Activated T-cell treated with anti-CD3 and anti-CD28 coated beads, Interleukin-2, amount 50 U/mL, for 1 hour (primary cell): ENCODE data around the gene DYNC1I1.

ENCODE experiments used
- DNase-seq: peaks from one replicate; pipeline ENCODE4 v3.0.0-alpha.2; 2020

DYNC1I1 gene

DNA sequence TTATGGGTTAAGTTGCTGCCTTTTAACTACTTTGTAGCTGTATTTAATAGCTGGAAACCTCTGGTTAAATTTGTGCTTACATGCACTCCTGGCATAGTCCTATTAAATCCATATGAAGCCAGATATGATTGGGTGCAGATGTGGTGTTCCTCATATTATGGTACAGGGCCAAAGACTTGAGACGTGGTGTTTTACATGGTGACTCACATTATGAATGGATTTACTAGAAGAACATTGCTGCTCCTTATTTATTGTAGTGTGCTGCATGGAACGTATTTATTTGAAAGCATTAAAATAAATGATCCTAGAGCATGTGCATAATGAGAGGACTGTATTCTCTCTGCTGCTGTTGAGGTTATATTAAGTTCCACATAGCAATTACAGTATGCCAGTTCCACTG, 325.5 kb downstream of the DYNC1I1 start:
- no peak for DNase-seq

DNA sequence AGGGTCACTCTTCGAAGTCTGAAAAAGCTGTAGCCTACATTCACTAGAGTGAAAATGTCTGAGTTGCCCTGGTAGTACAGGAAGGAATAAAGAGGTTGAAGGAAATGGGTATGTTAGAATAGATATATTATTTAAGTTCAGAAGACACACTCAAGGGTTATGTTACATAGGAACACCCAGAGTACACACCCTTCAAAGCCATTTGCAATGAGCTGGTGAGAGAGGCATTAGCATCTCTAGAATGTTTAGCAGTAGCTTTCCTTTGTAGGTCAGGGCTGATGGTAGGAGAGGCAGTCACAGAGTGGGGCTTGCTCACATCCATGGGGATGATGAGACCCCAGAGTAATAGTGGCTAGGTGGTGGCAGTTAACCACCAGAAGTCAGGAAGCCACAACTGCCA, 328.4 kb downstream of the DYNC1I1 start:
- DNase-seq: no peak

DNA sequence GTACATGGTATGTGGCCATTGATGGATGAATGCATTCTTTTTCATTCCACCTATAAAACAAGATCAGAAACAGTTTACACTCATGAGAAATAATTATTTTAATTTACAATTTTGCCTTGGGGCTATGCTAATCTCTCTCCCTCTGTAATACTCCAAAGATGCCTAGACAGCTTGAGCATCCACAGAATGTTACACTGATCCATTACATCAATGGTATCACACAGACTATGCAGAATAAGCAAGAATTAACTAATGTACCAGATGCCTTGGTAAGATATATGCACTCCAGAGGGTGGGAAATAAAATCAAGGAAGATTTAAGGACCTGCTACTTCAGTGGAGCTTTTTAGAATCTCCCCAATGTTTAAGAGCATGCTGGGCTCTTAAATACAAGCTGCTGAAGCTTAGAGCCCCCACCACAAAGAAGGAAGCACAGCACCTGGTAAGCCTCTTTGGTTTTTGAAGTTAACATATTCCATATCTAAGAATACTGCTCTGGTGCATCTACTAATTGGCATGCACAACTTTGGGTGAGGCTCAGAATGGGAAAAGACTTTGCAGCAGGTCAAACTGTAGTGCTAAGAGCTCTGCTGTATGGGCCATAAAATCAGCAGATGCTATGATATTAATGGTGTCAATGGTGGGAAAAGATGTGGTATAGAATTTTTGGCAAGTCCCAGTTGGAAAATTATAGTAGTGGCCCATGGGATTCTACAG, 329.9 kb downstream of the DYNC1I1 start:
- DNase-seq: no peak

DNA sequence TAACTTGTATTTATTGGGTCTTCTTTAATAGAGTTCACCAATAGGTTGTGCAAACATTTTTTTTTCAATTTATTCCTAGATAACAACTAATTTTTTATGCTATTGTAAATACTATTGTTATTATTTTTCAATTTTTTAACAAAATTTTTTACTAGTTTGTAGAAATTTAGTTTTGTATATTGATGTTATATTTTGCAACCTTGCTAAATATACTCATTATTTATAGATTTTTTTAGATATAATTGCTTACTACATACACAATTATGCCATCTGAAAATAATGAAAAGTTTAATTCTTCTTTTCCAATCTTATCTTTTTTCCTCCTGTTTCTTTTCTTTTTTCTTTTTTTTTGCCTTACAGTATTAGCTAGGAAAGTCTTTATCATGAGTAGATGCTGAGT, 332.6 kb downstream of the DYNC1I1 start:
- no peak for DNase-seq

DNA sequence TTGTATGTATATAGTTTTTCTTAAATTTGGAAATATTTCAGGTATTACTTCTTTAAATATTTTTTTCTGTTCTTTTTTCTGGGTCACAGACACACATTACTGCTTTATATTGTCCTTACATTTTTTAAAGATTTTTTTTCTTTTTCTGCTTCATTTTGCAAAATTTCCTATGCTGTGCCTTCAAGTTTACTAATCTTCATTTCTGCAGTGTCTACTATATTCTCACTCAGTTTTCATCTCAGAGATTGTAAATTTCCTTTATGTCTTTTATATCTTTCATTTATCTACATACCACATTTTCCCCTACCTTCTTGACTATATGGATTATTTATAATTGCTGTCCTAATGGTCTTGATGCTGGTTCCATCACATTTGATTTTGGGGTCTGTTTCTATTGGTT, 339.1 kb downstream of the DYNC1I1 start:
- no peak for DNase-seq

DNA sequence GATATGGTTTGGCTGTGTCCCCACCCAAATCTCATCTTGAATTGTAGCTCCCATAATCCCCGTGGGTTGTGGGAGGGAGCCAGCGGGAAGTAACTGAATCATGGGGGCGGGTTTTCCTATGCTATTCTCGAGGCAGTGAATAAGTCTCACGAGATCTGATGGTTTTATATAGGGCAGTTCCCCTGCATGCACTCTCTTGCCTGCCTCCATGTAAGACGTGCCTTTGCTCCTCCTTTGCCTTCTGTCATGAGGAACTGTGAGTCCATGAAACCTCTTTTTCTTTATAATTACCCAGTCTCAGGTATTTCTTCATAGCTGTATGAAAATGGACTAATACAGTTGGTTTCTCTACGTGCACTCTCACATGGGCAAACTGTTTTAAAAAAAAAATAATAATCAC, 341.8 kb downstream of the DYNC1I1 start:
- no peak for DNase-seq

DNA sequence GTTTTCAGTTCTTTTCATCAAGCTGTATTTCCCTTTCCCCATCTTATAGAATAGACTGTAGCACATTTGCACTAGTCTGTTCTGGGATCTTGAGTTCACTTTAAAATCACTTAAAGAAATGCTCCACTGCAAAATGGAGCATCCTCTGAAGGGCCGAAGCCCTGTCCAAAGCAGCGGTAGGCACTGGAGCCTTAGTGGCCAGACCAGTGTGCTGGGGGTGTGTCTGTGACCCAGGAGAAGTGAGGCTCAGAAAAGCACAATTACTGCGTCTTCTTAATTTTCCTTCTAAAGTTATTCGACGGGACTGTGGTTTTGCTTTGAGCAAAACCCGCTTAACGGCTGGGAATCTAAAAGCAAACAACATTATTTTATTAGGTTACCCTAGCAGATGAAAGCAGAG, 343.8 kb downstream of the DYNC1I1 start:
- DNase-seq: no peak

DNA sequence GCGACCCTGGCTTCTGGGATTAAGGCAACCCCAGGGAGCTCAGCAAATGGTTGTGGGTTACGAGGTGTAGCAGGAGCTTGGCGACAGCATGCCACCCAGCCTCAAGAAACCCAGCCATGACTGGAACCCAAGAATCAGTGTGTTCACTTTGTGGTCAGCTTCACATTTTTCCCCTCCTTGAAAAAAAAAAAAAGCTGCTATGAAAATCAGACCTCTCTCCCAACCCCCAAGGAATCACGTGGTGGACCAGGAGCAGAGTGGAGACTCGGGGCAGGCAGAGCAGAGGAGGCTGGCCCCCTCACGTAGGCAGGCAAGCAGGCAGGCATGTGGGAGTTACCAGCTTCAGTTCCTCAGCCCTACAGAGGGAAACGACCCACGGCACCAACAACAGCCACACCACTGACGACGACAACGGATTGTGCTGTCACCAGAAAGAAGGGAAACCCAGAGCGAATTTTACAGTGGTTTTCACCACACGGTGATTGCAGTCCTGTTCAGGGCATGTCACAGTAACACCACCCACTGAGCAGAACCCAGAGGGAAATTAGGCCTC, 346.2 kb downstream of the DYNC1I1 start:
- no peak for DNase-seq

DNA sequence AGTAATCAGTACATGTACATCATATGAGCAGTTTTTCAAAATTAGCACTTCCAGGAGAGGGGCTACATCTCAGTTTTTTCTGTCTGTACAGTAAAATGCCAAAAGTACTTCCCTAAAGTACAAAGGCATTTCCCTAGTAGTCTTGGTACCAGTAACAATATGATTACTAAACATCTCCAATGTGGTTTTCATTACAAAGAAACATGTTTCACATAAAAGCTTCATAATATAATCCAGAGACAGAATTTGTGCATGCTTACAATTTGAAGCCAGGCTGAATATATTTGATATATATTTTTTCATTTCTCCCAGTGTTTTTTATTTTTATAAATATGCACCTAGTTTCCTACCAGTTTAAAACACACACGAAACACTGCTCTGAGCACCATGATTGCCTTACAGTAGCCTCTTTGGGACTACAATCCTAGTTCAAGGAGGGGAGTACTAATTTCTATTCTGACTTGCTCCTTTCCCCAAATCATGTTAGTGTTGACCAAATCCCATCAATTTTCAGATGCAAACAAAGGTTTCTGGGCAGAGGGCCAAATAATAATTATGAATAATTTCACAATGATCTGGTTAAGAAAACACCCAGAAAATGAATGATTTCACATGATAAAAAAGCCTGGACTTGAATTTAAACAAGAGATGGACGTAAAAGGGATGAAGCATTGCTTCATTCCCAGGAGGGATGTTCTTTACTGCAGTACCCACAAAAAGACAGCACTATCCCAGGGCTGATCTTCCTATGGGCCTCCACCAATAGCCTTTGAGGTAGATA, 348.3 kb downstream of the DYNC1I1 start:
- DNase-seq: no peak

DNA sequence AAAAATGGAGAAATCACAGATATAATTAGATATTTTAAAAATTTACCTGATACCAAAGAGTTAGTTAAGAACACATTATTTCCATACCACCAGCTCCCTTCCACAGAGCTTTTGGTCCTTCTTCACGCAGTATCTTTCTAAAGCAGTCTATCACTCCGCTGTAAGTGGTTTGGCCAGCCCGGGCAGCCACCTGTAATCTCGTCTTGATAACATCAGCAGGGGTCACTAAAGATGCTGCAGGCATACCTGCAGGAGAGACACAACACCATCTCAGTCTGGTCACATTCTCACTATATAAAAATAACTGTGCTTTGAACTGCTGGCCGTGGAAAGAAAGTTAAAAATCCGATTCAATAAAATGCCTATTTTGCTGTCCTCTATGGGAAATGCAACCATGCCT, 349.4 kb downstream of the DYNC1I1 start:
- no peak for DNase-seq

DNA sequence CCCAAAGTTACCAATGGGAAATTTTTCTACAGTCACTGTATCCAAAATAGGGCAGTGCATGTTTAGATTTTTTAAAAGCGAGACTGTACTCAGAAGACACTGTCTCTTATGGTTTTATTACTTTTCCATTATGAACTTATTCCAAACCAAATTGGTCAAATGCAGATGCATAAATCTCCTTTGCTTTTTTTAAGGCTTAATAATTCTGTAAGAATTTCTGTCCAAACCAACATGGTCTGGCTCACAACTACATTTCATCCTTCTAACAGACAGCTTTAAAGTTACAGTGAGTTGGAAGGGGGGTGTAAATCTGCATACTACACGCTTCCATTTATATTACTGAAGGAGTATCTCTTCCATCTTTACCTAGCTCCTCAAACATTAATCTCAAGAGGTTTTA, 350.4 kb downstream of the DYNC1I1 start:
- DNase-seq: no peak

DNA sequence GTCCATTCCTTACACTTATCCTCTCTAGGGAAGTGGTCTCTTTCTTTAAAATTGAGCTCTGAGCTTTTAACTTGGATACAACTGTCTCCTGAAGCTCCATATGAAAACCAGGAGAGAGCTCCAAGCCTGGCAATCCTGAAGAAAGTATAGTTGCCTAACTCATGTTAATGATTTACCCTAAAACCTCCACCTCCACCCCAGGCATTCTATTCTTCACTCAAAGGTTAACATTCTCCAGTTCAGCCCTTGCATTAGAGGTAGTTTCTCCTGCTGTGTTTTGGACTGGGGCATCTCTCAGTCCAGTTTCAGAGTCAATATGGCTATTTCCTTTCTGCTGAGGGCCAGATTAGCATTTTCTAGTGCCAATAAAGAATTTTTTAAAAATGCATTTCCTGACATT, 354.0 kb downstream of the DYNC1I1 start:
- DNase-seq: no peak

DNA sequence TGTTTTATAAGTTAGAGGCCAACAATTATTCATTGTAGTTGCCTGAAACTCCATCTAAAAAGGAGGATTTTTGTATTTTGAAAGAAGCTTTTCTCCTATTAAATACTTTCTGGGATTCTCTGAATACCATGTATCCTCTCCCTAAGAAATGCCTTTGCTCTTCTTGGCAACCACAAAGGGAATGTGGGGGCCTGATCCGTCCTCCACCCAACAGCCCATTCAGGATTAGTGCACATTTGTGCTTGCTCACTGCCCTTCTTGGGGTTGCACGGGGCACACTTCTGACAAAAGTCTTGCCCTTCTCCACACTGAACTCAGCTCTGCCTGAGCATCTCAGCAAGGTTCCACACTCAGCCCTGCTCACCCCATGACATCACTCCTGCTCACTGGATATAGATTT, 355.4 kb downstream of the DYNC1I1 start:
- DNase-seq: no peak

DNA sequence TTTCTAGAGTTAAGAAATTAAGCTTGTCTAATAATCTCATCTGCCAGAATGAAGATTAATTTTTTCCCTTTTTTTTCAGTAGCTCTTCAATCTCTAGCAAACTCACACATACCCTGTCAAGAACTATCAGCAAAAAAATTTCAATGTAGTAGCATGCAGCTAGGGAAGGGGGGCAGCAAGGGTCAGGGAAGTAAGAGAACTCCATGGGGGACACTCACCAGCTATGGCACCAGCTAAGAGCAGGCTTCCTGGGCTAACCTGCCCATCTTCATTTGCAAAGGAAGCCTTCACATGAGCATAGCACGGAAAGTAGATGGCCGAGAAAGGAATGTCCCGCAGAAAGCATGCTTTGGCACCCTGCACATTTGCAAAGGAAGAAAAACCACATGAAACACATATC, 359.2 kb downstream of the DYNC1I1 start:
- no peak for DNase-seq

DNA sequence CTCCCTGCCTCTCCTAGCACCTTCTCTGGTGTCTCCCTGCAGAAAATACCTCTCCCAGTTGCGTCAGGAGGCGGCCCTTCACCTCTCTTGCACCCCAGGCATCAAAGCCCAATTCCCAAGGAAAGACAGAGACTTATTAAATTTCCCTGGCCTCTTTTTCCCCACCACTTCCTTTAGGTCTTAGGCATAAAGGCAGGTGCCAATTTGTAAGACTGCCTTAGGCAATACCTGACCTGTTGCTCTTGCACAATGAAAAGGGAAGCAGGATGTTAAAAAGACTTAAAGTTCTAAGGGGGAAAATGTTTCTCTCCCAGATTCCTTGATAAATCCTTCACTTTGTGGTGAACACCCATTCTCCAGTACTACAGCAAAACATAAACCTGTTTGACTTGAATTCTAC, 362.9 kb downstream of the DYNC1I1 start:
- DNase-seq: no peak

DNA sequence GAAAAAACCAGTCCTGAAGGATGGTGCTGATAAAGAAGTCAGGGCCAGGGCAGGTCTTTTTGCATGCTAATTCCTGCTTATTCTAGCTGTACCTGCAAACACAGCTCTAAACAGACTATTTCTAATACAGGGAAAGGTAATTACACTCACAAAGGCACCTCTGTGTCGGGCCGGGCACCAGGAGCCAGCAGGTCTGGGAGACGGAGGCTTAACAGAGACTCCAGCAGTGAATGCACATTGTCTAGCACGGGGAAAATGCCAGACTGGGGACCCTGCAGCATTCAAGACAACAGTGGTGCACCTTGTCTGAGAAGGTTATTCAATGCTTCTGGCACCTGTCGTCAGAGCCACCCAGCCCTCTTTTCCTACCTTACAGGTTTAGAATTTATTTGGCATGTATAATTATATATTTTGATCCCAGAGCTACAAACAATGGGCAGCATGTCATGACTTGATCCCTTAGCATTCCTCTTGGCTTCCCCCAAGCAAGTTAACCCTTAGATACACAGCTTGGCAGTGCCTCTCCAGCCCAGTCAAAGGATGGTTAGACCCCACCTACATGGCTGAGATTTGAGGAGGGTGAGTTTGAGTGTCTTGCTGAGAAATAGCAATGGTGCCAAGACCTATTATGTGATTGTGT, 364.4 kb downstream of the DYNC1I1 start:
- no peak for DNase-seq

DNA sequence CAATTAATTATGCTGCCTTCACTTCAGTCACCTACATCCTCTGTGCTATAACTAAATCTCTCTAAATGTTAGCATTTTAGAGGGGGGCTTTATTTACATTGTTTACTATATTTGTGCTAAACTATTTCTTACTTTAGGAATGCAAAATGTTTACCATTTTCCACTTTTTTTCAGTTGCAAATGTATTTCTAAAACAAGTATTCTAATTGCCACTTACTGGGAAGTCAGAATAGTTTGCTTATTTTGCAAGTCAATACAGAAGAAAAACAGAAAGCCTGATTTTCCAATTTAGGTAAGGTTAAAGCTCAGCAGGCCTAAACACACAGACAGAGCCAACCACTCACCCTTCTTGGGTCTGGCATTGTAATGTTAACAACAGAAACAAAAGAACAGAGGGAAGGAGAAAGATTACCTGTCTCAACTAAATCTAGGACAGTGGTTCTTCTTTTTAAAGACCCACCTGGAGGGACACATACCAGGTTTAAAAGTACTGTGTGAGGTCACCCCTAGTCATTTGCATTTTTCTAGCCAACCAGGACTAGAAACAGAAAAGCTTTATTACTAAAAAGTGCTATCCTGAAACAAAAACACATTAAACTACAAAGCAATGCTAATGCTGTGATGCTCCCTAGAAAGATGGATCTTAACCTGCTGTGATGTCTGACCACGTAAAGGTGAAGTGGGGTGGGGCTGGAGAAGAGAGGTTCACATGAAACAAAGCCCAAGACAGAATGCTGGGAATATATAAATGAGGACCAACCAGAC, 371.3 kb downstream of the DYNC1I1 start:
- DNase-seq: no peak

DNA sequence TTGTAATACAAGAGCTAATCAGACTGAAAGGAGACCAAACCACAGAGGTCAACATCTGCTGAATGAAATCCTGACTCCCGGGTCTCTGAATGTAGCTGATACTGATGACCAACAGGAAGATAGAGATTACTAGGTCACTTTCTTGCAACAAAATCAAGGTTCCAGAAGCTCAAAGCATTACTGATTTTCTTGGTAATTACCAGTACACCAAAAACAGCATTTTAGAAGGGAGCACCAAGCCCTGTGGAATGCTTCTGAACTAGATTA, 371.8 kb downstream of the DYNC1I1 start:
- no peak for DNase-seq
